SK-N-SH (cell line): ENCODE measurements around the gene TOMM70. TPM values are rescaled to one million over a fixed set of nuclear protein-coding genes. Genes with fewer than 3 reads are reported as not detected.

Experiments used
- CTCF ChIA-PET: fragments of 300-600, 350-600 bp; formaldehyde crosslinking; extraction: SDS; loops from one replicate; lab custom pipeline; 2021; lab: Yijun Ruan, JAX
- POLR2A ChIA-PET: fragments of 350-600 bp; sonication (Branson Sonifier 250); formaldehyde crosslinking; extraction: SDS; loops from one replicate; lab custom pipeline; 2020; ENCODE audit warnings: antibody characterized with exemption, inconsistent platforms; lab: Yijun Ruan, JAX
- DNase-seq: peaks from one replicate; pipeline ENCODE4 v3.0.0; 2012
- H2AFZ ChIP-seq: fragments of 200-600 bp; sonication (generic); 2 replicates; pipeline ENCODE4 v1.8.1; 2016; ENCODE audit warnings: antibody characterized with exemption, mild to moderate bottlenecking, low read depth
- H3F3A ChIP-seq: fragments of 200-600 bp; sonication (generic); replicated peaks from 2 replicates; pipeline ENCODE3; 2016; ENCODE audit warnings: antibody characterized with exemption, mild to moderate bottlenecking; ENCODE audit not compliant: insufficient read depth
- H3K27ac ChIP-seq, 2 experiments: fragments of 200-500 bp in 1 of 2; fragments of 200-600 bp in 1 of 2; sonication (Bioruptor generic) in 1 of 2; sonication (generic), shearing (Covaris generic) in 1 of 2; 2 replicates each; pipeline versions ENCODE4 v1.5.1 to v1.6.1; 2014 to 2016; ENCODE audit warnings: low read depth in 2 of 2, inconsistent platforms in 1 of 2, low read length in 1 of 2, mild to moderate bottlenecking in 1 of 2, mixed read lengths in 1 of 2
- H3K27me3 ChIP-seq: fragments of 200-600 bp; sonication (generic), shearing (Covaris generic); 2 replicates; pipeline ENCODE4 v1.6.1; 2016; ENCODE audit warnings: mixed run types; ENCODE audit not compliant: insufficient read depth
- H3K36me3 ChIP-seq, 2 experiments: fragments of 200-500 bp in 1 of 2; fragments of 200-600 bp in 1 of 2; sonication (Bioruptor generic) in 1 of 2; sonication (generic) in 1 of 2; replicated peaks in 1 of 2; 2 replicates each; pipeline versions ENCODE3 to v1.5.1; 2014 to 2016; ENCODE audit warnings: low read length in 1 of 2, mild to moderate bottlenecking in 1 of 2; ENCODE audit not compliant: insufficient read depth in 2 of 2, control insufficient read depth in 1 of 2
- H3K4me1 ChIP-seq, 2 experiments: fragments of 200-500 bp in 1 of 2; fragments of 200-600 bp in 1 of 2; sonication (Bioruptor generic) in 1 of 2; sonication (generic), shearing (Covaris generic) in 1 of 2; 2 replicates each; pipeline versions ENCODE4 v1.5.1 to v1.6.1; 2014 to 2016; ENCODE audit warnings: low read depth in 1 of 2, low read length in 1 of 2, mixed run types in 1 of 2; ENCODE audit not compliant: insufficient read depth in 2 of 2, control insufficient read depth in 1 of 2
- H3K4me2 ChIP-seq: fragments of 200-600 bp; sonication (generic), shearing (Covaris generic); 2 replicates; pipeline ENCODE4 v1.6.1; 2017; ENCODE audit warnings: mixed run types
- H3K4me3 ChIP-seq, 2 experiments: fragments of 200-500 bp in 1 of 2; fragments of 200-600 bp in 1 of 2; sonication (Bioruptor generic) in 1 of 2; sonication (generic), shearing (Covaris generic) in 1 of 2; 2 replicates each; pipeline versions ENCODE4 v1.5.1 to v1.8.1; 2014 to 2016; ENCODE audit warnings: low read depth in 2 of 2, inconsistent platforms in 1 of 2, low read length in 1 of 2, mild to moderate bottlenecking in 1 of 2, mixed read lengths in 1 of 2, moderate library complexity in 1 of 2
- H3K79me2 ChIP-seq: fragments of 200-600 bp; sonication (generic); 2 replicates; pipeline ENCODE4 v1.8.1; 2017; ENCODE audit warnings: mild to moderate bottlenecking; ENCODE audit not compliant: insufficient read depth
- H3K9ac ChIP-seq: fragments of 200-600 bp; sonication (generic); 2 replicates; pipeline ENCODE4 v1.6.1; 2017; ENCODE audit warnings: mixed run types
- H3K9me2 ChIP-seq: fragments of 200-600 bp; sonication (generic); 2 replicates; pipeline ENCODE4 v1.6.1; 2017; ENCODE audit warnings: mixed run types
- H3K9me3 ChIP-seq: fragments of 200-600 bp; sonication (generic); 2 replicates; pipeline ENCODE4 v1.6.1; 2017; ENCODE audit warnings: mixed run types, mild to moderate bottlenecking, moderate library complexity
- H4K20me1 ChIP-seq: fragments of 200-600 bp; sonication (generic); 2 replicates; pipeline ENCODE4 v1.6.1; 2017; ENCODE audit warnings: mild to moderate bottlenecking, mixed run types; ENCODE audit not compliant: insufficient read depth
- CTCF ChIP-seq: fragments of 200-600 bp; sonication (generic); IDR thresholded peaks from 2 replicates; pipeline ENCODE4 v1.6.1; 2017; ENCODE audit warnings: antibody characterized with exemption, mild to moderate bottlenecking, moderate library complexity
- ELF1 ChIP-seq: IDR thresholded peaks from 2 replicates; pipeline ENCODE4 v1.4.0; 2012
- EP300 ChIP-seq, 2 experiments: IDR thresholded peaks; 2 replicates each; pipeline versions ENCODE4 v1.4.0 to v1.6.1; 2012; ENCODE audit warnings: borderline replicate concordance in 1 of 2, low read depth in 1 of 2, low read length in 1 of 2
- EZH2phosphoT487 ChIP-seq: fragments of 200-600 bp; sonication (generic); IDR thresholded peaks from 2 replicates; pipeline ENCODE4 v1.6.1; 2017; ENCODE audit warnings: low read depth, mixed run types, mild to moderate bottlenecking, antibody characterized with exemption, moderate library complexity, borderline replicate concordance
- FOXJ3 ChIP-seq: sonication (generic); formaldehyde crosslinking; IDR thresholded peaks from 2 replicates; pipeline ENCODE4 v1.5.1; 2020; ENCODE audit warnings: mild to moderate bottlenecking, missing genetic modification reagents
- FOXM1 ChIP-seq: IDR thresholded peaks from 2 replicates; pipeline ENCODE4 v1.4.0; 2012; ENCODE audit warnings: low read depth, mild to moderate bottlenecking
- GATA2 ChIP-seq: sonication (generic); formaldehyde crosslinking; IDR thresholded peaks from 2 replicates; pipeline ENCODE4 v1.5.0; 2020; ENCODE audit warnings: mild to moderate bottlenecking, missing genetic modification reagents
- IRF3 ChIP-seq: fragments of 150-350 bp; IDR thresholded peaks from 2 replicates; pipeline ENCODE4 v1.6.1; 2016; ENCODE audit warnings: mild to moderate bottlenecking, low read depth, low read length
- JUND ChIP-seq: IDR thresholded peaks from 2 replicates; pipeline ENCODE4 v1.4.0; 2012
- MAX ChIP-seq: IDR thresholded peaks from 2 replicates; pipeline ENCODE4 v1.4.0; 2012; ENCODE audit warnings: low read depth
- NFIC ChIP-seq: IDR thresholded peaks from 2 replicates; pipeline ENCODE4 v1.4.0; 2012; ENCODE audit warnings: borderline replicate concordance
- PBX3 ChIP-seq: IDR thresholded peaks from 2 replicates; pipeline ENCODE4; 2012
- POLR2AphosphoS5 ChIP-seq: IDR thresholded peaks from 2 replicates; pipeline ENCODE4 v1.6.1; 2012; ENCODE audit warnings: low read depth, low read length
- RAD21 ChIP-seq: IDR thresholded peaks from 2 replicates; pipeline ENCODE4 v1.6.1; 2012; ENCODE audit warnings: mild to moderate bottlenecking, low read length
- RXRA ChIP-seq: IDR thresholded peaks from 2 replicates; pipeline ENCODE4 v1.4.0; 2012; ENCODE audit warnings: low read depth, mild to moderate bottlenecking, borderline replicate concordance
- SIN3A ChIP-seq: IDR thresholded peaks from 2 replicates; pipeline ENCODE4 v1.6.1; 2012; ENCODE audit warnings: low read depth, mild to moderate bottlenecking, low read length, moderate library complexity, borderline replicate concordance
- SMC3 ChIP-seq: IDR thresholded peaks from 2 replicates; pipeline ENCODE4 v1.6.1; 2012; ENCODE audit warnings: low read depth, low read length, improper control_type of control experiment
- TCF12 ChIP-seq: IDR thresholded peaks from 2 replicates; pipeline ENCODE4 v1.4.0; 2012
- TEAD4 ChIP-seq: IDR thresholded peaks from 2 replicates; pipeline ENCODE4 v1.4.0; 2012; ENCODE audit warnings: mild to moderate bottlenecking, borderline replicate concordance; ENCODE audit not compliant: insufficient read depth
- USF2 ChIP-seq: fragments of 150-350 bp; IDR thresholded peaks from 2 replicates; pipeline ENCODE4 v1.6.1; 2017; ENCODE audit warnings: antibody characterized with exemption, low read length, low read depth, borderline replicate concordance
- YY1 ChIP-seq: IDR thresholded peaks from 2 replicates; pipeline ENCODE4 v1.4.0; 2012; ENCODE audit warnings: low read depth, mild to moderate bottlenecking
- ZBTB33 ChIP-seq: IDR thresholded peaks from 2 replicates; pipeline ENCODE4 v1.4.0; 2012; ENCODE audit warnings: low read depth, borderline replicate concordance
- WGBS: methylation state at CpG from one replicate; pipeline ENCODE4 v1.1.6; 2017; ENCODE audit warnings: low lambda C conversion rate; 5-methylcytosine and 5-hydroxymethylcytosine counted together
- polyA plus RNA-seq, 3 experiments: library from polyadenylated mRNA; depleted of rRNA; stranded (reverse); fragments of >200 nt; gene quantifications; 2 replicates each; pipeline ENCODE4 v1.2.3, GENCODE V29; 2012

TOMM70 gene
- polyA plus RNA-seq, 1 of the 3 experiments (the other 2 are of a cell fraction), result 17.4 TPM

GRCh38 chr3:100358413-100358812, 42.5 kb downstream of the TOMM70 start:
- TF ChIP-seq SIN3A (no peak), EP300 (IDR thresholded peaks at IDR 0.05; ENCODE audit: borderline replicate concordance in 1 of 2, low read depth in 1 of 2, low read length in 1 of 2) (no peak), GATA2 (CRISPR knock-in tag) (no peak), FOXJ3 (CRISPR knock-in tag) (no peak)
- H3K36me3 ChIP-seq, result peaks cover 65 to 68% of the 10 kb centered on the region in 2 experiments
- H3K9ac ChIP-seq, result no peak overlapping the region
- ChIA-PET POLR2A (no interaction called here), CTCF (no interaction called here)
- no peaks in the 10 kb centered on the region for H4K20me1 ChIP-seq
- no peaks in the 10 kb centered on the region for H3K9me2 ChIP-seq
- no peaks in the 10 kb centered on the region; a peak in 1 of 4 replicates for H3K4me1 ChIP-seq
- H3K9me3 ChIP-seq, result no peaks in the 10 kb centered on the region
- peaks cover 10% of the 10 kb centered on the region for H3F3A ChIP-seq
- H3K27ac ChIP-seq, result no peak overlapping the region
- H3K27me3 ChIP-seq, result no peaks in the 10 kb centered on the region
- H3K79me2 ChIP-seq, result no peaks in the 10 kb centered on the region
- WGBS, result 92% methylated on average over 2 of the region's 2 CpGs
- no peak overlapping the region for H2AFZ ChIP-seq
- DNase-seq, result no peak
- no peak overlapping the region for H3K4me3 ChIP-seq
- no peak overlapping the region for H3K4me2 ChIP-seq

GRCh38 chr3:100354850-100355249, 46.0 kb downstream of the TOMM70 start:
- Histone ChIP-seq H3K9ac (no peak overlapping the region), H3K9me3 (no peaks in the 10 kb centered on the region), H3F3A (peaks cover 3% of the 10 kb centered on the region), H3K4me1 (no peaks in the 10 kb centered on the region; a peak in 1 of 4 replicates), H3K9me2 (no peaks in the 10 kb centered on the region), H3K79me2 (no peaks in the 10 kb centered on the region), H2AFZ (no peak overlapping the region)
- DNase-seq, result no peak
- POLR2A ChIA-PET, result no interaction called here
- TF ChIP-seq USF2 (no peak), YY1 (no peak), MAX (no peak), PBX3 (no peak), FOXJ3 (CRISPR knock-in tag) (no peak), EZH2phosphoT487 (no peak), ZBTB33 (no peak), SMC3 (no peak), POLR2AphosphoS5 (no peak), NFIC (no peak), EP300 (IDR thresholded peaks at IDR 0.05; ENCODE audit: borderline replicate concordance in 1 of 2, low read depth in 1 of 2, low read length in 1 of 2) (no peak), RAD21 (no peak), FOXM1 (no peak), CTCF (no peak), ELF1 (no peak), IRF3 (no peak), JUND (no peak), RXRA (no peak), TCF12 (no peak), TEAD4 (no peak)
- TF ChIP-seq, all 33 proteins: peak for 0
- Histone ChIP-seq H3K27me3 (no peaks in the 10 kb centered on the region), H3K36me3 (peaks cover 45 to 63% of the 10 kb centered on the region in 2 experiments), H3K4me3 (no peak overlapping the region), H3K27ac (no peak overlapping the region), H4K20me1 (no peaks in the 10 kb centered on the region), H3K4me2 (no peak overlapping the region)
- 100% methylated on average over 3 of the region's 3 CpGs for WGBS
- CTCF ChIA-PET, result interaction anchor here (0.7 to 1.3 kb wide), 3 partner anchors 9 to 16 kb away, joined by 3 to 4 read pairs (median 3); no protein-coding TSS in a partner anchor
